ENCODE data around the gene PGLYRP1. TPM values are rescaled to one million over a fixed set of nuclear protein-coding genes. Genes with fewer than 3 reads are reported as not detected.

Gene PGLYRP1
- polyA plus RNA-seq (ENCODE audit: insufficient read length in 12 of 12), result 1 to 10 TPM in 1 of 12 donors, under 1 TPM in 6, not detected in 5; 0.28 to 4.1 (median 0.62) TPM
- long read RNA-seq, donor 1, result 0 reads
- long read RNA-seq, donor 2, result 0 reads
- long read RNA-seq, donor 3, result 0 reads
- long read RNA-seq, donor 4, result 0 reads
- long read RNA-seq, donor 5, partial matches to known transcripts, result 0 of 1 reads
- long read RNA-seq, donor 5, other reads (novel, unspliced or antisense), result 0 of 1 reads
- long read RNA-seq, donor 6, result 0 reads
- long read RNA-seq, donor 7, result 0 reads
- long read RNA-seq, donor 8, result 0 reads
- long read RNA-seq, donor 9, result 0 reads
- long read RNA-seq, donor 10, result 0 reads
- long read RNA-seq, donor 11, result 0 reads

DNA sequence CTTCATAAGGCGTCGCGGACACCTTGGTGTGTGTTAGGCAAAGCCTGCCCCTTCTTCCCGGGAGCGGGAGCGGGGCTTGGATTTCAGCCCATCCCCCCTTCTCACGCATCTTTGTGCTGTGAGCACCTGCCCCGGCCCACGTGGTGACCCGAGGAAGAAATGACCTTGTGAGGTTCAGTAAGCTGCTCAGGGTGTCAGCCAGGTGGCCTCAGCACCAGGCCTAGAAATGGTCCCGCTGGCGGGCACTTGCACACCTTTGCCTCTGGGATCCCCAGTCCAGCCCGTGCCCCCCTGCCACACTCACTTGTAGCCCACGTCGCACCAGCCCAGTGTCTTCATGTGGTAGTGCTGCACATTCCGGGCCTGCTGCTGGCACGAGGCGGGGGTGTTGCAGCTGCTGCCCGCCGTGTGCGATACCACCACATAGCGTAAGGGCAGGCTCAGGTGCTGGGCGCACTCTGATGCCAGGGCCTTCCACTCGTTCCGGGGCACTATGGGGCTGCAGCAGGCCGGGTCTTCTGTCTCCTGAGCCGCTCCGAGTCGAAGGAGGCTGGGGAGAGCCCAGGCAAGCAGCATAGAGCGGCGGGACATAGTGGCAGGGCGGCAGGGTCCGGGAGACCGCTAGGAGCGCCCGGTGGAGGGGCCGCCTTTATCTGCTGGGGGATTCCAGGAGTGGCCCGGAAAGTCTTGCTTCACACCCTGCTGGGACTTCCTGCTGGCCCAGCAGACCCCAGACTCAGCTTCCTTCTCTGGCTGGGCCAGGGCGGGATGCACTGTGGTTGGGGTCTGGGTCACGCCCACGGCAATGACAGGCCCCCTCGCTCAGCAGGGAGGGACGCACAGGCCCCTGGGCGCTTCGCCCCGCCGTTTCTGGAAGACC, at the start of gene PGLYRP1:
Gene PGLYRP1, minus strand, starts transcription at position 623 of the 880 bp plus-strand sequence. Its CDS starts 32 bp downstream, at position 591.
- no peak for DNase-seq

DNA sequence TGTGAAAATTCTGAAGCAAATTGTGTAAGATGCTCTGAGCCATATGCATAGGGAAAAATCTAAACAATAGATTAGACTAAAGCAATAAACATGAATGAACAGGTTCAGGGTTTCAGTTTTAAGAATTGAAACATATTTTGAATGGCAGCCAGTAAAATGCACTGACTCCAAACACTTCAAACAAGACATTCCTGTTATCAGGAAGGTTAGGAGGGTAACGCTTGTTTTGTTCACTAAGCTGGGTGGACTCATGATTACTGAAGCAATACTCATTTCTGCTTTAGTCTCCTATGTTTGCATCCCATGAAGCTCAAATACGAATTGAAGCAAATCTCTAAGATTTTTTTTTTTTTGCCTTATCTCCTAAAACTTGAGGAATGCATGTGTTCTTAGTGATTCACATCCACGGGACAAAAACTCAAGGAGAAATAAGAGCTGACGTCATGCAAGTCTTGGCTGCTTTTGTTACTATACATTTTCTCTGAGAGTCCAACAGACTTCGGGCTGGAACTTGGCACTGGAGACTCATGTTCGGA, 47.0 kb upstream of the PGLYRP1 start:
- DNase-seq, result no peak

DNA sequence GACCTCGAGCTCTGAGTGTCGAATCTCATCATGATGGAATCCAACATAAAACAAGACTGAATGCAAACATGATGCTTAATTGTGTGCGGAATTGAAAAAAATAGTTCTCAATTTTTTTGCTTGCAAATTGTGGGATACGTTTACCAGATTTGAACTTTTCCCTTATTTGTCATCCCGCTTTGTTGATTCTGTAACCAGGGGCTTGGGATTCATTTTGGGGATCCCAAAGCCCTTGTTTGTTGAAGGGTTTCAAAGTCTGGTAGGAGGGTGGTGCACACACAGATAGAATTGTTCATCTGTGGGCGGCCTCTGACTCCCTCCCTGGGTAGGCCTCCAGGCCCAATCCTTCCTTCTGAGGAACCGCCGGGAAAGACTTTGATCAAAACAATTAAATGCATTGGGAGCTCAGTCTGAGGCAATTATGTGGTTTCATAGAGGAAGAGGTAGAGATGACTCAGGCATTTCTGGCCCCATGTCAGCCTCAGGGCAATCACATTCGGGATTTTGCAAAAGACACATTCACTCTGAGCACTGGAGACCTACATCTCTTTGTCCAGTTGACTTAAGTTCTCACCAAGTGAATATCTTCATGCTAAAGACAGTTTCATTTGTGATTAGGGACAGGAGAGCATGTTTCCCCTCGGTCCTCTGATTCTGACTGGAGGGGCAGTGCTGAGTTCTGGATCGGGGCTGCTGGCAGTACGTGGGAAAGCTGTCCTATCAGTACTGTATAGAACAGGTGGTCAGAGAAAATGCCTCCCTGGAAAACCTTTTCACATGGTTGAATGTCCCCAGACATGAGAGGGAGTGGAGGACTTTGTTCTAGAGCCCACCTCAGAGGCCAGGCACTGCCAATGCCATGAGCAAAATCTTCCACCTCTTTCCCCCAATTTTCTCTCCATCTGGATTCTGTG, 45.7 kb upstream of the PGLYRP1 start:
- no peak for DNase-seq

GRCh38 chr19:46067691-46068090, 44.8 kb upstream of the PGLYRP1 start:
- no peak for DNase-seq

- no peak for DNase-seq
Observed at GRCh38 chr19:46066471-46066870, 43.6 kb upstream of the PGLYRP1 start.

DNA sequence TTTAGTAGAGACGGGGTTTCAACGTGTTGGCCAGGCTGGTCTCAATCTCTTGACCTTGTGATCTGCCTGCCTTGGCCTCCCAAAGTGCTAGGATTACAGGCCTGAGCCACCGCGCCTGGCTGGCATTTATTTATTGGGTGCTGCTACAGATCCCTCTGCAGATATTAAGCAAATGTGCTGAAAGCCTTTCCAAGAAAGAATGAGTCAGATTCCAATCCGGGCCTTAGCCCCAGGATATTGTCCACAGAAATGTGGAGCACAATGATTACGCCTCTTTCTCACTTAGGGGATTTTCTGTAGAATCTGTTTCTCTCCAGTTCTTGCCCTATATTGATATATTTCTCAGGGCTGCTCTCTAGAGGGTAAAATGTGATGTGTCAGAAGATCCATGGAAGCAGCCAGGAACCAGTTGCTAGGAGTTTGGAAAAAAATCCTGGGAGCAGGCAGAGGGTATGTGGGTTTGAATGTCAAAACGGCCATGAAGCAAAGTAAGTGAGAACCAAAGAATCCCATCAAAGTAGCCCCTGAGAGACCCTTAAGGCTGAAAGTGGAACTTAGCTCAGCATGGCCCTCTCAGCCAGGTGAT, 42.7 kb upstream of the PGLYRP1 start:
- DNase-seq, result no peak

- no peak for DNase-seq
Observed at GRCh38 chr19:46063201-46063600, 40.3 kb upstream of the PGLYRP1 start.

- no peak for DNase-seq
Observed at GRCh38 chr19:46060012-46060411, 37.2 kb upstream of the PGLYRP1 start.

- no peak for DNase-seq
Observed at GRCh38 chr19:46058778-46059177, 35.9 kb upstream of the PGLYRP1 start.

GRCh38 chr19:46056536-46056935, 33.7 kb upstream of the PGLYRP1 start:
- DNase-seq, result no peak

- no peak for DNase-seq
Observed at GRCh38 chr19:46052896-46053295, 30.0 kb upstream of the PGLYRP1 start.

GRCh38 chr19:46049597-46049996, 26.7 kb upstream of the PGLYRP1 start:
- DNase-seq, result no peak

DNA sequence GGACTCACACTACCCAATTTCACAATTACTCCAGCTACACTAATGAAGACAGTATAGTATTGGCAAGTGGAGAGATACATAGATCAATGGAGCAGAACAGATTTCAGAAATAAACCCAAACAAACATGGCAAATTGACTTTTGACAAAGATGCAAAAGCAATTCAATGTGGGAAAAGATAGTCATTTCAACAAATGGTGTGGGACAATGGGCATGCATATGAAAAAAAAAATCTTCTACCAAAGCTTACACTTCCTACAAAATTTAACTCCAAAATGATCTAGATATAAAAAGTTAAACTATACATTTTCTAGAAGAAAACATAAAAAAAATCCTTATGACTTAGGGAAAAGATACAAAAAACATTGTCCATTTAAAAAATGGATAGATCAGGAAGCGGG, 20.7 kb upstream of the PGLYRP1 start:
- DNase-seq, result no peak

GRCh38 chr19:46042252-46042883, 19.5 kb upstream of the PGLYRP1 start:
- DNase-seq, result no peak

DNA sequence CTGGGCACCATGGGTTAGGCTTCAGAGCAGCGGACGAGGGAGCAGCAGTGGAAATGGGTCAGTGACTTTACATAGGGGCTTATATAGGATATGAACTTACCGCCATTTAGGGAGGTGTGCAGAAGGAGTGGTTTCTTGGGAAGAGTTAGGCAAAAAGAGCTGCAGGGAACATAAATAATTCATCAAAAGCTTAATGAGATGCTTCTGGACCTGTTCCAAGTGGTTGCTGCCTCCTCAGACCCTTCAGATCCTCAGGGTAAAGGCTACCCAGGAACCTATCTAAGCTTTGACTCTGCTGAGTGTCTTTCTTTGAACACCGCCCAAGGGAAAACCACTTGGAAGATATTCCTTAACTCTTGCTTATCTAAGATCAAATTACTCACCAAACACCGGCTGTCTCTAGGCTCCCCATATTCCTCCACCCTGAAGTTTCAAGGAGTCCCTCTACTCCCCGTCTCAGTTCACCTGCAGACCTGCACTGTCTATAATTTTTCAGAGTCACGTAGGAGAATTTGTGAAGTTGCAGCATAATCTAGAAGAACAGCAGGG, 18.2 kb upstream of the PGLYRP1 start, which contains the start of gene IGFL4:
Gene IGFL4, minus strand, starts transcription at position 51 of the 549 bp plus-strand sequence. Its CDS starts 40 bp downstream, at position 11.
- no peak for DNase-seq

DNA sequence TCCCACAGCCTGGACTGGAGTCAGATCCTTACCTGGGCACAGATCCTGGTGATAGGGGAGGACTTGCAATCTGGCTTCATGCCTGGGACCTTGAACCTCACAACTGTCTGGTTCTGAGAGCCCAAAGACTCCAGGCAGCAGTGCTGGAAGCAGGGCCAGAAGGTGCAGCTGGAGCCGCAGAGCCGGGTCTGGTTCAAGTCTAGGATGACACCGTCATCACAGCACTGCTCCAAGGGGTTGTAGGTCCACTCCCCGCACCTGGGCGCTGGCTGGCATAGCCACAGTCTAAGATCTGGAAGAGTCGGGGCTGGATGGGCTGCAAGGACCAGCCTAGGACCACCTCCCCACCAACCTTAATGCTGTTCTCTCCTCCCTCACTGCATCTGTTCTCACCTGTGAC, 17.3 kb upstream of the PGLYRP1 start:
- DNase-seq, result no peak

DNA sequence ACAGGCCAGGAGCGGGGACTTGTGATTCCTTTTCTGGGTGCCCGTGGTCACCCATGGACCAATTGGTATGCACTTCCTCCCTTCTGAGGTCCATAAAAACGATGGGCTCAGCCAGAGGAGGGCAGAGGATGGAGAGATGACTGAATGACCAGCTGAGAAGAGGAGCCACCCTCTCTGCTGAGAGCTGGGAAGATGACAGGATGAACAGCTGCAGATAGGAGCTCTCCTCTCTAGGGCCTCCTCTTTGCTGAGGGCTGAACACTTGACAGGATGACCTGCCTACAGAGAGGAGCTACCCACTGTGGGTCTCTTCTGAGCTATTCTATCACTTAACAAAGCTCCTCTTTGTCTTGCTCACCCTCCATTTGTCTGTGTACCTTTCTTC, 13.9 kb upstream of the PGLYRP1 start:
- no peak for DNase-seq

GRCh38 chr19:46035986-46036743, 13.3 kb upstream of the PGLYRP1 start:
- DNase-seq, result no peak

DNA sequence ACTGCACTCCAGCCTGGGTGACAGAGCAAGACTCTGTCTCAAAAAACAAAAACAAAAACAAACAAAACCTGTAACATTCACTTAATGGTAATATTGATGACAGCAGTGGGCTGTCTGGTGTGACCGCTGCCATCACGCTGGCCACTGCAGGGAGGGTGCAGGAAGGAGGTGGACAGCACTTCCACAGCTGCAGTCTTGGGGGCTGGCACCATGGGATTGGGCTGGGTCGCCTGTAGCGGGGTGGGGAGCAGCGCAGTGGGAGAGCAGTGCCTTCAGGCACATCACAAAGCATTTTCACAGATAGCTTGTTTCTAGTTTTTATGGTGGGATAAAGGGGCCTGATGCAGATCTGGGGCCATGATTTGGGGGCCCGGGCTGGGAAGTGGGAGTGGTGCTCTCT, 12.7 kb upstream of the PGLYRP1 start:
- DNase-seq, result no peak

DNA sequence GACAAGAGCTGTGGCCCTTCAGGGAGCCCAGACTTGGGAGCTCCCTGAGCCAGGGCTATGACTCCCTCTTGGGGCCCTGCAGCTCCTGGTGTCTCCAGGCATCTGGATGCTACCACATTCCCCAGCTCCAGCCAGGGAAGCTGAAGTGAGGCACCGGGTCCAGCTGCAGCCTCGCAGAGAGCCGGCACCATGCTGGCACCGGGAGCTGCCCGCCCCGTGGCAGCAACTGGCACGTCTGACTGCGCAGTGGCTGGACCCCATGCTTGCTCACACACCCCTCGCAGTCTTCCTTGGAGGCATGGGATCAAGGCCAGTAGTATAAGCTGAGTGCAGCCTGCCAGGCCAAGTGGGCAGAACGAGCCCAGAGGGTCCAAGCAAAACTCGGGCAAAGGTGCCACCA, 10.5 kb upstream of the PGLYRP1 start:
- DNase-seq, result no peak
